ENCODE results near the gene MYO6.
A peak's percentile ranks its signal among the peaks of the same experiment; 100 is the strongest.

The MYO6 gene

GRCh38 chr6:75794351-75794846, 45.4 kb downstream of the MYO6 start:
- FAIRE-seq = no peak
- no peak for TF ChIP-seq POLR2A (IDR thresholded peaks at IDR 0.05; ENCODE audit: low read depth, low read length)
- no peak for DNase-seq (ENCODE audit: insufficient read length, low spot score)

- FAIRE-seq (peak; percentile 61), DNase-seq (ENCODE audit: insufficient read length, low spot score) (no peak)
- TF ChIP-seq POLR2A (IDR thresholded peaks at IDR 0.05; ENCODE audit: low read depth, low read length) = no peak
These were observed 46.1 kb downstream of the MYO6 start for GRCh38 chr6:75794954-75795739.

DNA sequence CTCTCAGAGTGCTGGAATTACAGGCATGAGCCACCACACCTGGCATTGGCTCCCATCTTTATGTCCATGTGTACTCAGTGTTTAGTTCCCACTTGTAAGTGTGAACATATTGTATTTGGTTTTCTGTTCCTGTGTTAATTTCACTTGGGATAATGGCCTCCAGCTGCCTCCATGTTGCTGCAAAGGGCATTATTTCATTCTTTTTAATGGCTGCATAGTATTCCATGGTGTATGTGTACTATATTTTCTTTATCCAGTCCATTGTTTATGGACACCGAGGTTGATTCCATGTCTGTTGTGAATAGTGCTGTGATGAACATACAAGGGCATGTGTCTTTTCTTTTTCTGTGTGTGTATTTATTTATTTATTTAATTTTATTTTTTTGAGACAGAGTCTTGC, 47.7 kb downstream of the MYO6 start:
- FAIRE-seq (no peak), DNase-seq (ENCODE audit: insufficient read length, low spot score) (no peak)
- TF ChIP-seq POLR2A (IDR thresholded peaks at IDR 0.05; ENCODE audit: low read depth, low read length) = no peak

DNA sequence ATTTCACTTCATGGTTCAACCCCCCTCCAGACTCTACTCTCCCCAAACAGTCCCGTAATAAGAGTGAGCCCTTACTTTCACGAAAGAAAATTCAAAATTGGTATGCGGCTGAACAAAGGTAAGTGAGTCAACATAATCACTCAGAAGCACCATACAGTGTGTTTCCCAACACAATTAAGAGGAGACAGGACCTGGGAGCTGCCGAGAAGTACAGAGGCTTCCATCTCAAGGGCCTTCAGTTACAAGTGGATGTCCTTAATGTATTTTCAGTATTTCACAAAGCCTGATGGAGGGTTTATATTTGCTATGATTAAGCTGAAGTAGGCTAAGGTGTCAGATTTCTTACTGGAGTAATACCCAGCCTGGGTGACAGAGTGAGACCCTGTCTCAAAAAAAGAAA, 51.1 kb downstream of the MYO6 start:
- TF ChIP-seq POLR2A (IDR thresholded peaks at IDR 0.05; ENCODE audit: low read depth, low read length) = no peak
- no peak for FAIRE-seq
- no peak for DNase-seq (ENCODE audit: insufficient read length, low spot score)

DNA sequence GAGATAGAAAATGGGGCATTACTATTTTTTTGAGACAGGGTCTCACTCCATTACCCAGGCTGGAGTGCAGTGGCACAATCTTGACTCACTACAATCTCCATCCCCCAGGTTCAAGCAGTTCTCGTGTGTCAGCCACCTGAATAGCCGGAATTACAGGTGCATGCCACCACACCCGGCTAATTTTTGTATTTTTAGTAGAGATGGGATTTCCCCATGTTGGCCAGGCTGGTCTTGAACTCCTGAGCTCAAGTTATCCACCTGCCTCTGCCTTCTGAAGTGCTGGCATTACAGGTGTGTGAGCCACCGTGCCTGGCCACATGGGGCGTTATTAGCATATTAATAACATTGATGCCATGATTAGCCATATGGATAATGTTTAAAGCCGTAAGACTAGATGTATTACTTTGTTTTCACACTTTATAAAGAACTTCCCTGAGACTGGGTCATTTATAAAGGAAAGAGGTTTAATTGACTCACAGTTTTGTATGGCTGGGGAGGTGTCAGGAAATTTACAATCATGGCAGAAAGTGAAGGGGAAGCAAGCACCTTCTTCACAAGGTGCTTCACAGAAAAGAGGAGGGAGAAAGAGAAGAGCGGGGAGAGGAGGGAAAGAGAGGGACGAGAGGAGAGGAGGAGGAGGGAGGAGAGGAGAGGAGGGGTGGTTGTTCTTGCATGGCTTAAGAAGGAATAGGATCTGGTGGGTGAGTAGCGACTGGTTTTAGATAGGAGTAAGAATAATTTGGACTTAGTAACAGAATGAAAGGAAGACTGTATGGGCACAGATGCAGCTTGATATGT, 51.9 kb downstream of the MYO6 start:
- no peak for FAIRE-seq

GRCh38 chr6:75802366-75802765, 53.3 kb downstream of the MYO6 start:
- FAIRE-seq (no peak), DNase-seq (ENCODE audit: insufficient read length, low spot score) (no peak)
- TF ChIP-seq POLR2A (IDR thresholded peaks at IDR 0.05; ENCODE audit: low read depth, low read length) = no peak

More for the DNA sequence above, 51.9 kb downstream of the MYO6 start:
- TF ChIP-seq POLR2A (IDR thresholded peaks at IDR 0.05; ENCODE audit: low read depth, low read length) = no peak
- DNase-seq (ENCODE audit: insufficient read length, low spot score) = no peak

GRCh38 chr6:75808507-75808906, 59.5 kb downstream of the MYO6 start:
- DNase-seq (ENCODE audit: insufficient read length, low spot score) (no peak), FAIRE-seq (no peak)
- no peak for TF ChIP-seq POLR2A (IDR thresholded peaks at IDR 0.05; ENCODE audit: low read depth, low read length)

GRCh38 chr6:75812560-75812959, 63.5 kb downstream of the MYO6 start:
- FAIRE-seq = no peak
- no peak for DNase-seq (ENCODE audit: insufficient read length, low spot score)
- no peak for TF ChIP-seq POLR2A (IDR thresholded peaks at IDR 0.05; ENCODE audit: low read depth, low read length)

GRCh38 chr6:75813476-75814250, 64.6 kb downstream of the MYO6 start:
- DNase-seq (ENCODE audit: insufficient read length, low spot score) (no peak), FAIRE-seq (no peak)
- TF ChIP-seq POLR2A (IDR thresholded peaks at IDR 0.05; ENCODE audit: low read depth, low read length) = no peak

DNA sequence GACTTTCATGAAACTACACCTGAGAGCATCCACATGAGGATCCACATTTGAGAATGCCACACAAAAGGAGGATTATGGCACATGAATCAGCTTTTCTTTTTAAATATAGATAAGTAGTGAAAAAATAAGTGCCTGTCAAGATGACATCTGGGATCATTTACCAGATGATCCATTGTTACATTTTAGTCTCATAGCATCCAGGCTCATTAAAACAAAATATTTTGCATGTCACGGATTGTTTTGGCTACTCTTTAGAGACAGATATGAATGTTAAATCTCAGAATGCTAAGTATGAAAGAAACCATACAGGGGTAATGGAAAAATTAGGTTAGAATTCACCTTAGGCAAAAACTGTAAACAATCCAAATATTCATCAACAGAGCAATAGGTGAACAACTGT, 66.7 kb downstream of the MYO6 start:
- DNase-seq (ENCODE audit: insufficient read length, low spot score) (no peak), FAIRE-seq (no peak)
- no peak for TF ChIP-seq POLR2A (IDR thresholded peaks at IDR 0.05; ENCODE audit: low read depth, low read length)

GRCh38 chr6:75818098-75818855, 69.2 kb downstream of the MYO6 start:
- DNase-seq (ENCODE audit: insufficient read length, low spot score) = no peak
- no peak for FAIRE-seq
- no peak for TF ChIP-seq POLR2A (IDR thresholded peaks at IDR 0.05; ENCODE audit: low read depth, low read length)

- FAIRE-seq (no peak), DNase-seq (ENCODE audit: insufficient read length, low spot score) (no peak)
- no peak for TF ChIP-seq POLR2A (IDR thresholded peaks at IDR 0.05; ENCODE audit: low read depth, low read length)
These were observed 70.9 kb downstream of the MYO6 start for GRCh38 chr6:75819776-75820487.

- no peak for TF ChIP-seq POLR2A (IDR thresholded peaks at IDR 0.05; ENCODE audit: low read depth, low read length)
- no peak for DNase-seq (ENCODE audit: insufficient read length, low spot score)
- no peak for FAIRE-seq
These were observed 75.1 kb downstream of the MYO6 start for GRCh38 chr6:75824160-75824559.
